PC-3 (cell line): ENCODE data around the gene DUOX2.

Experiments
- CTCF ChIP-seq: fragments of 300-600 bp; sonication (generic); conservative IDR thresholded peaks from 2 replicates; pipeline ENCODE4 v1.5.1; 2017; ENCODE audit warnings: antibody characterized with exemption, low read depth, mild to moderate bottlenecking, low read length
- EZH2 ChIP-seq: fragments of 300-600 bp; sonication (generic); IDR thresholded peaks from one replicate; pipeline ENCODE4 v1.6.1; 2017; ENCODE audit warnings: antibody characterized with exemption, mild to moderate bottlenecking, low read length; ENCODE audit not compliant: unreplicated experiment
- EZH2phosphoT487 ChIP-seq: fragments of 300-600 bp; sonication (generic); IDR thresholded peaks from 2 replicates; pipeline ENCODE4 v1.6.1; 2018; ENCODE audit warnings: mild to moderate bottlenecking, antibody characterized with exemption, low read length, borderline replicate concordance

GRCh38 chr15:45113380-45113990 lies 487 bp downstream of the DUOX2 start:
- TF ChIP-seq CTCF, result no peak
- no peak for TF ChIP-seq EZH2
- no peak for TF ChIP-seq EZH2phosphoT487
